GM19238 (cell line): Measurements from ENCODE around the gene MAGI2.

Source experiments
- DNase-seq: peaks from one replicate; pipeline ENCODE4 v3.0.0; 2011; ENCODE audit warnings: low spot score; ENCODE audit not compliant: insufficient read length

The MAGI2 gene

GRCh38 chr7:79307376-79307775 is 146.1 kb downstream of the MAGI2 start:
- DNase-seq, result no peak

- DNase-seq, result no peak
These were observed 148.8 kb downstream of the MAGI2 start for GRCh38 chr7:79304711-79305110.

- DNase-seq, result no peak
These were observed 151.2 kb downstream of the MAGI2 start for GRCh38 chr7:79302293-79302692.

GRCh38 chr7:79301419-79301818 is 152.0 kb downstream of the MAGI2 start:
- DNase-seq, result no peak

- DNase-seq, result no peak
These were observed 152.9 kb downstream of the MAGI2 start for GRCh38 chr7:79300573-79300972.

- no peak for DNase-seq
These were observed 155.2 kb downstream of the MAGI2 start for GRCh38 chr7:79298145-79298760.

- no peak for DNase-seq
These were observed 156.7 kb downstream of the MAGI2 start for GRCh38 chr7:79296553-79297320.

- no peak for DNase-seq
These were observed 159.8 kb downstream of the MAGI2 start for GRCh38 chr7:79293655-79294142.

- DNase-seq, result no peak
These were observed 160.6 kb downstream of the MAGI2 start for GRCh38 chr7:79292834-79293233.

- DNase-seq, result no peak
These were observed 162.0 kb downstream of the MAGI2 start for GRCh38 chr7:79291498-79291865.

- DNase-seq, result no peak
These were observed 162.5 kb downstream of the MAGI2 start for GRCh38 chr7:79290841-79291497.

GRCh38 chr7:79290398-79290797 is 163.1 kb downstream of the MAGI2 start:
- no peak for DNase-seq

GRCh38 chr7:79288655-79289054 is 164.8 kb downstream of the MAGI2 start:
- no peak for DNase-seq

- no peak for DNase-seq
These were observed 165.5 kb downstream of the MAGI2 start for GRCh38 chr7:79287981-79288380.

- no peak for DNase-seq
These were observed 167.3 kb downstream of the MAGI2 start for GRCh38 chr7:79286181-79286580.

GRCh38 chr7:79285756-79286155 is 167.7 kb downstream of the MAGI2 start:
- DNase-seq, result no peak

GRCh38 chr7:79284211-79284610 is 169.3 kb downstream of the MAGI2 start:
- DNase-seq, result no peak

- DNase-seq, result no peak
These were observed 170.4 kb downstream of the MAGI2 start for GRCh38 chr7:79282882-79283602.

- no peak for DNase-seq
These were observed 171.3 kb downstream of the MAGI2 start for GRCh38 chr7:79282070-79282694.

GRCh38 chr7:79281426-79281825 is 172.0 kb downstream of the MAGI2 start:
- no peak for DNase-seq

- DNase-seq, result no peak
These were observed 180.5 kb downstream of the MAGI2 start for GRCh38 chr7:79272938-79273337.
